Hematopoietic multipotent progenitor cell treated with erythropoietin and hydrocortisone succinate and interleukin-3 and kit ligand, for 8 days (in vitro differentiated cells): ENCODE measurements around the gene SPEF1.
A peak's percentile ranks its signal among the peaks of the same experiment; 100 is the strongest.

Source experiments
- DNase-seq: peaks from one replicate; pipeline ENCODE4 v3.0.0-alpha.2; 2015

The SPEF1 gene

DNA sequence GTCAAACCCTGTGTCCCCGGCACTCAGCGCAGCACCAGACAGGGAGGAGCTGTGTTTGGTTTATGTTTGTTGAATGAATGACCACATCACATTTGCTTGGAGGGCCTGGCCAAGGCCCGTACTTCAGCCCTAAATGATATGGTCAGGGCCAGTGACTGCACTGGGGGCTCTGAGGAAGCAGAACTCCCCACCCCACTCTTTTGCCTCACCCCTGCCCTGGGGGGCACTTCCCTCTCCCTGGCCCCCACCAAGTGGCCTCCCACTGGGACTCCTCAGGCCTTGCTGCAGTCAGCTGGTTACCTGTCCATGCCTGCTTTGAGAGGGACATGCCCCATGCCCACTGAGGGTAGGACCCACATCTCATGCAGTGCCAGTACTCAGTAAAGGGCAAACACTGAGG lies 16.6 kb downstream of the SPEF1 start:
- DNase-seq, result no peak

DNA sequence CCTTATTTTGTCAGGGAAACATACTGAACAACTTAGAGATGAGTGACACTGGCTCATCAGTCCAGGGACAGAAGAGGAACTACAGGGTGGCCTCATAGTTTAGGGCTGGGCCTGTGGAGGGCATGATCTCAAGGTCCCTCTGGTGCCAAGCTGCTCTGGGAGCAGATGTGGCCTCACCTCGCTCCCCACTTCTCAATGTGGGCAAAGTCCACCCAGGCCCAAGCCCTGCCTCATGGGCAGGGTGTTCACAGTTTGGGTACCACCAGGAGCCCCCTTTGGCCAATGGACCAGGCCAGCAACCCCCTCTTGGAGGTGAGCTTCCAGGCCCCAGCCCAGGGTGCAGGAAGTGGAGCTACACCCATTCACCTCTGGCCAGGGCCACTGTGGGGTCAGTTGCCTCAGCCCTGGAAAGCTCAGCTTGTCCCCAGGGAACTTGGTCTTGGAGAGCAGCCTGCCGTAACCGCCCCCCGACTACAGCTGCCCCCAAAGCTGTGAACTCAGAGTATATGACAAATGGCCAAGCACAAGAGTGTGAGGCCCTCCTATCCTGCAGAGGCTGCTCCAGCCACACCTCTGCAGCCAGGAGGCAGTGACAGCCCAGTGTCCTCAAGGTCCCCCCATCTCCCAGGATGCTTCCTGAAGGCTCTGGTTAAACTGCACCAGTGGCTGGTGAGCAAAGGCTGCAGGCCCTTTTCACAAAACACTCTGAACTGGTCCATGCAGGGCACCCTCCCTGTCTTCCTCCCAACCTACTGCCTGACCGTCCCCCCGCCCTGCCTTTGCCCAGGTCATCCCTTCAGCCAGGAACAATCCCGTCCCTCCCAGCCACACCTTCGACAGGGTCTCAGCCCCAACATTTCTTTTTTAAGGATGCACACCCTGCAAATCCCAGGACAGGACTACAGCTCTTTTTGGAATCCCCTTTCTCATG lies 17.3 kb downstream of the SPEF1 start:
- no peak for DNase-seq

DNA sequence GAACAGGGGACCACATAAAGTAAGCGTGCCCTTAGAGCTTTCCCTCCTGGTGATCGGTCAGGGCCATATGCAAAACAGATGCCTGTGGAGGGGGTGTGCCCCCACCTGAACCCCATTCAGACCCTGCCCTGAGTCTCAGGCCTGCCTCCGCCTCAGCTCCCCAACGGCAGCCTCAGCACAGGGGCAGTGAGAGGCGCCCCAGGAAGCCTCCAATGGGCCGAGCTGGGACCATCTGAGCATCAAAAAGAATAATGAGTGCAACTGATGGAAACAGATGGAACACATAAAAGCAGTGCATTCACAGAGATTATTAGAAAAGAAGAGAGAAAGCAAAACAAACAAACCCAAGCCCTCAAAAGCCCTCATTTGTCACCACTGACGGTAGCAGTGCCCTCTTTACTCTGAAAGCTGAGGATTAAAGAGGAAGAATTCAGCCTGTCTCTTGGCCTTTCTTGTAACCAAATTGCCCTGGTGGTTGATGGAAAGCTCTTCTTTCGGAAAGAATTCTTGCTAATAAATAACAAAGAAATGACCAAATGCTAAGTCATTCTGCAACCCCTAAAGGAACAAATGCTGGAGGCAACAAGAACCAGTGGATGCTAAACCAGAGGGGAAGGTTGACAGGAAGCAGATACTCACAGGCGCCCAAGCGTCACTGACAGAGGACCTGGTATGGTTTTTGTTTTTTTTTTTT lies 20.4 kb downstream of the SPEF1 start:
- DNase-seq, result no peak

DNA sequence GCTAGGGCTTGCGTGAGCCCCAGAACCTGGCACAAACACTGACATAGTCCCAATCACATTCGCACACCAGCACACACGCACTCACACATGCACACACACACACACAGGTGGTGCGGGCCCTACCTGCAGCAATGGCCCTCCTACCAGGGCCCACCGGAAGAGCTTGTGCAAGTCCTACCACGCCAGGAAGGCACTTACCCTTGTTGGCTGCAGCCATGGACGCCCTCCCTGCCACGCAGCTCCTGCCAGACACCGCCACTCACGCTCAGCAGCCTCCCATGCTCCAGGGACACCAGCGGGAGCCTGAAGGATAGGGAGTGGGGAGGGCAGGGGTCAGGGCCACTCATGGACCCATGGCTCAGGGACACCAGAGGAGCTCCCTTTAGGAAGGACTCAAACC lies 21.4 kb downstream of the SPEF1 start:
- no peak for DNase-seq

DNA sequence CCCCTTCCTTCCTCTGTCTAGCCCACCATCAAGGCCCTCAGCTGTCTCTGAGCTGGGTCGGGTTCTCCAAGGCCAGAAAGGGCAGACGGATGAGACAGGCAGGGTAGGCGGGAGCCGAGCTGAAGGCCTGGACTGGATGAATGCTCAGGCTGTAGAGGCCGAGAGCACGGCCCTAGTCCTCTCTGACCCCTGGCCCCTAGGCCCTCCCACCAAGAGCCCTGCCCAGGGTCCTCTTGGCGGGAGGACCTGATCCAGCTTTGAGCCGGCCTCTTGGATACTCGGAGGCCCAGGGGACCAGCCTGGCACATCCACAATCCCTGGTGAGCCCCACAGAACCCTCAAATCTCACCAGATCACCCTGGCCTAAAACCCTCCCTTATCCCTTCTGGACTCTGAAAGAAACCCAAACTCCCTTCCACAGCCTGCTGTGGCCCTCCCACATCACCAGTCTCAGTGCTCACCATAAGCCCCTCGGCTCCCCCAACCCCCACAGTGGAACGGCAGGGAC lies 21.9 kb downstream of the SPEF1 start:
- no peak for DNase-seq

DNA sequence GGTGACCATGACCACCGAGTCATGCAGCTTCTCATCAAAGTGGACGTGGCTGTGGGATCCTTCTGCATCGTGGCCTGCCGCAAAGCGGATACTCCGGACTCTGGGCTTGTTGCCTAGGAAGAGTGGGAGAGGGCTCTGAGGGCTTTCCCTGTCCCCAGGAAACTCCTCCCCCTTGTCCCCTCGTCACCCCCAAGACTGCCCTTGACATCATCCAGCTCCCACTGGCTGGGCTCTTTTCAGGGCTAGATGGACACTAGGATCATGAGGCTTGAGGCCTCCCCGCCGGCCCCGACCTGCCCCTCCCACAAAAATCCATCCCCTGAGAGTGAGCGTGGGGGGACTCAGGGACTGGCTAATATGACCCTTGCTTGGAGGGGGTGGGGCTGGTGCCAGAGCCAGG lies 22.7 kb downstream of the SPEF1 start:
- DNase-seq, result no peak

DNA sequence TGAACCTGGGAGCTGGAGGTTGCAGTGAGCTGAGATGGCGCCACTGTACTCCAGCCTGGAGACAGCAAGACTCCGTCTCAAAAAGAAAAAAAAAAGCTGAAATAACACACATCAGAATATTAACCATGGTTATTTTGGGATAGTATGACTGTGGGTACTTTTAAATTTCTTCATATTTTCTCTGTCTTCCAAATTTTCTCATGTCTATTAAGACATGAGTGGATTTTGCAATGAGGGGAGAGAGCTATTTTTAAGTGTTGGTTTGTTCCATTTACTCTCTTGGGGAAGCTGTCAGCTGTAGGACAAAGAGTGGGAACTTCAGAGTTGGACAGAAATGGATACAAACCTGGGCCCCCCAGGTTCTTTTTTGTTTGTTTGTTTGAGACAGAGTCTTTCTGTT lies 24.0 kb downstream of the SPEF1 start:
- DNase-seq, result no peak

DNA sequence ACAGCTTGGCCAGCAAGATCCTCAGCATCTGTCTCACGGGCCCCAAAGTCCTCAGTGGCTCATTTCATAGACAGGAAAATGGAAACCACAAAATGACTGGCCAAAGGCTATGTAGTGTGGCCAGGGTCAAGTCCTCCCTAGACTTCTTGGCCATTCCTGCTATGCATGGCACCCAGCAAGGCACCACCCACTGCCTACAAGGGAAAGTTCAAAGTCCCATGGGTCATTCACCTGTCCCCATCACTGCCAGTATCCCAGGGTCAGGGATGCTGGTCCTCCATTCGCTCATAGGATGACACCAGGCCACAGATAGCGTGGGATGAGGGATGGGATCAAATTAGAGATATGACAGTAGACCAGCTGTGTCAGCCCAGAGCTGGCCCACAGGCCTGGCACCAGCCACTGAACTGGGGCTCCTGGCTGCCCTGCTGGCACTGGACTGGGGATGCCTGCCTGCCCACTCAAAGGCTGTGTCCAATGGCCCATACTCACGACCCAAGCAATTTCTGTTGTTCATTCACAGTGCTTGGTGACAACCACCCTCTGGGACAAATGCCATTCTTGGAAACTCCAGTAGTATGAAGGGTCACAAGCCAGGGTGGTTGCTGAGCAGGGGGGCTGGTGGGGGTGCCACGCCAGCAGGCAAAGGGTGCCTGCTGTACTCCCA lies 25.3 kb downstream of the SPEF1 start:
- no peak for DNase-seq

DNA sequence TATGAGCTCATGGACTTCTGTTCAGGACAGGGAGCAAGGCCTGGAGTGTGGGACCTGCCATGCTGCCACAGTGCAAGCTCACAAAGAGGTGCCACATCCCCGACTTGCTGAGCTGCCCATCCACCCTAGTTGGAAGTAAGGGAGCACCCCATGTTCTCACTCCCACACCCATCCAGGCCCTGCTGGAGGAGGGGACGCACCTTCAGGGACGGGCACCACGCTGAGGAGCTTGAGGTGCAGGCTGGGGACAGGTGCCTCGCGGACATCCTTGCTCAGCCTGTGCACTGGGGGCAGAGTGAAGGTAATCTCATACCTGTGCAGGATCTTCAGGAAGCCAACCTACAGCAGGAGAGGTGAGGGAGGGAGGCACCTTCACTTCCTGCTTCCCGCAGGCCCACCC lies 26.0 kb downstream of the SPEF1 start:
- no peak for DNase-seq

DNA sequence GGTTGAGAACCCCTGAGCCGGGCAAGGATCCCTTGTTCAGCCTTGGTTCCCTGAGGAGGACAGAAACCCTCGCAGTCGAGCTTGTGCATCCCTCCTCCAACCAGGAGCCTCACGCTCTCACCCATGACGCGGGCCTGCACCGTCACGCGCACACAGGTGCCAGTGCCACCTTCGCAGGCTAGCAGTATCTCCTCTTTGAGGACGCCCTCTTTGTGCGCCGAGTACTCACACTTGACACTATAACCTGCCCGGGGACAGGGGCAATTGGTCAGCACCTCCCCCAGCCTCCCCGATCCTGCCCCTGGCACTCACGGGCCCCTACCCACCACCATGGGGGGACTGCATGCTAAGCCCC lies 27.0 kb downstream of the SPEF1 start:
- DNase-seq, result no peak

DNA sequence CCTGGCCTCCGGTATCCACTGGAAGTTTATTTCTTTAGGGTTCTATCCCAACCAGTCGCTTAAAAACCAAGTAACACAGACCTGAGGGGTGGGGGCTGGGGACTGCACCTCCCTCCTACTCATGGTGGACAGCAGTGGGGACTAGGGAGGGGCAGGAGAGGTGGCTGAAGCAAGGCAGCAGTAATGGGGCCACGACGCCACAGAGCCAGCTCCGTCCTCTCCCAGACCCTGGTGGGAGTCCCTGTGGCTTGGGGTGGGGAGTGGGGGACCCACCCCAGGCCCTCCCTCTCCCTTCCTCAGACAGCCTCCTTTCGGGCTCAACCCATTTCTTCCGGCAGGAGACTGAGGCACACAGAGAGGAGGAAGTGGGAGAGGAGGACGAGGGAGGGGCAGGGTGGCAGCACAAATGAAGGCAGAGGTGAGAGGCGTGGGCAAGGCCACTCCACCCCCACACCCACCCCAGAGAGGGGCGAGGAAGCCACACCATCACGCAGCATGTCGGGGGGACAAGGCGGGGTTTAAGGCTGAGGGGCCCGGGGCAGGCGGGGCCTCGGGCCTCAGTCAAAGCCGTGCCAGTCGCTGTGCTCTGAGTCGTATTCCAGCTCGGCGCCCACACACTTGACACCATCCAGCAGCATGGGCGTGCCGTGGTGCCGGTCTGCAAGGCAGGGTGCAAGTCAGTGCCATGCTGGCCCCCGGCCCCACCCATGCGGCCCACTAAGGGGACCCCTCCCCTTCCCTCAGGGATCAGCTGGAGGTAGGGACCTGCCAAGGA lies 27.6 kb downstream of the SPEF1 start:
- DNase-seq, result no peak

DNA sequence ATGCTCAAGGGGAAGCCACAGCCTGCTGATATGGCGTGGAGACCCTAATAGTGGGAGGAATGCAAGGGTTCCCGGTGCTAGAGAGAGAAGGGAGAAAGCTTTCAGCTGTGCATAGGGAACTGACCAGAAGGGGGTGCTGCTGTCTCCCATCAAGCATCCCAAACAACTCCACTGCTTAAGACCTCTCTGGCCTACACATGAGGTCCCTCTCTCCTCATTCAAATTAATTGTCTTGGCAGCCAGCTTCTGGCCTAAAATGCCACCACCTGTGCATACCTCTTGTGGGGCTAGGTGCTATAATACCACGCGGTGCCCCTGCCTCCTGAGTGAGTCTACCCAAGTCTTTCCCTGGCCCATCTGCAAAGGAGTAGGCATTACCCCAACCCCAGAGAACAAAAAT lies 28.1 kb downstream of the SPEF1 start:
- DNase-seq, result peak; percentile 84

DNA sequence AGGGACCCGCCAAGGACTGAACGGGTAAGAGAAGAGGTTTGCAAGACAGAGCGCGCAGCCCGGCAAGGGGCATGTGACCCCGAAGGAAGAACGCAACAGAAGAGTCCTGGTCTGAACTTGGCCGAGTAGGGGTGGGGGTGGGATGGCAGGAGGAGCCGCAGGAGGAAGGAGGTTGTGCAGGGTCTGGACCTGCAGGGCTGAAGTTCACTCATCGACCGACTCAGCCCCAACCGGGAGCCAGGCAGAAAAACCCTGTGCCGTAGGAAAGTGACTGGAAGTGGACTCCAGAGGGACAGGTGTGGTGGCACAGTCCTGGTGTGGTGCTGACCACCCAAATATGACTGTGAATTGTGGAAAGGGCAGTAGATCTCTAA lies 28.9 kb downstream of the SPEF1 start:
- no peak for DNase-seq

DNA sequence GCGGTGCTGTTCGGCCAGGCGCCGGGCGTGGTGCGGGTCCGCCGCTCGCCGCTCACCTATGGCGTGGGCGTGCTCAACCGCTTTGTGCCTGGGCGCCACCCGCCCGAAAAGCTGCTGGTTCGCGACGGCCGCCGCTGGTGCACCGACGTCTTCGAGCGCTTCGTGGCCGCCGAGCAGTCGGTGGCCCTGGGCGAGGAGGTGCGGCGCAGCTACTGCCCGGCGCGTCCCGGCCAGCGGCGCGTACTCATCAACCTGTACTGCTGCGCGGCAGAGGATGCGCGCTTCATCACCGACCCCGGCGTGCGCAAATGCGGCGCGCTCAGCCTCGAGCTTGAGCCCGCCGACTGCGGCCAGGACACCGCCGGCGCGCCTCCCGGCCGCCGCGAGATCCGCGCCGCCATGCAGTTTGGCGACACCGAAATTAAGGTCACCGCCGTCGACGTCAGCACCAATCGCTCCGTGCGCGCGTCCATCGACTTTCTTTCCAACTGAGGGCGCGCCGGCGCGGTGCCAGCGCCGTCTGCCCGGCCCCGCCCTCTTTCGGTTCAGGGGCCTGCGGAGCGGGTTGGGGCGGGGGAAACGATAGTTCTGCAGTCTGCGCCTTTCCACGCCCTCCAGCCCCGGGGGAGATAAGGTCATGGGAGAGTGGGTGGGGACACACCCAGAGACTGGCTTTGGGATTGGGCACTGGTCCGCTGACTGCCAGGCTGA lies 29.4 kb downstream of the SPEF1 start:
- DNase-seq, result peak; percentile 97

DNA sequence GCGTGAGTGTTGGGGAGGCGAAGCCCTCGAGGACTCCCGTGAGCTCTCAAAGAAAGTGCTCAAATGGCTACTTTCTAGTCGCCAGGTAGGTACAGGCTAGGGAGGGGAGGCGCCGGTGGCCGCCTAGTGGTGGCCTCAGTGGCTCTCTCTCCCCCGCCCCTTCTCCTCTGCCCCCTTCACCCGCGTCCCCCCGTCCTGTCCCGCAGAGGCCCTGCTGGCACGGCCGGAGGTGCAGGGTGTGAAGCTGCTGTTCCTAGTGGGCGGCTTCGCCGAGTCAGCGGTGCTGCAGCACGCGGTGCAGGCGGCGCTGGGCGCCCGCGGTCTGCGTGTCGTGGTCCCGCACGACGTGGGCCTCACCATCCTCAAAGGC lies 30.0 kb downstream of the SPEF1 start:
- no peak for DNase-seq

DNA sequence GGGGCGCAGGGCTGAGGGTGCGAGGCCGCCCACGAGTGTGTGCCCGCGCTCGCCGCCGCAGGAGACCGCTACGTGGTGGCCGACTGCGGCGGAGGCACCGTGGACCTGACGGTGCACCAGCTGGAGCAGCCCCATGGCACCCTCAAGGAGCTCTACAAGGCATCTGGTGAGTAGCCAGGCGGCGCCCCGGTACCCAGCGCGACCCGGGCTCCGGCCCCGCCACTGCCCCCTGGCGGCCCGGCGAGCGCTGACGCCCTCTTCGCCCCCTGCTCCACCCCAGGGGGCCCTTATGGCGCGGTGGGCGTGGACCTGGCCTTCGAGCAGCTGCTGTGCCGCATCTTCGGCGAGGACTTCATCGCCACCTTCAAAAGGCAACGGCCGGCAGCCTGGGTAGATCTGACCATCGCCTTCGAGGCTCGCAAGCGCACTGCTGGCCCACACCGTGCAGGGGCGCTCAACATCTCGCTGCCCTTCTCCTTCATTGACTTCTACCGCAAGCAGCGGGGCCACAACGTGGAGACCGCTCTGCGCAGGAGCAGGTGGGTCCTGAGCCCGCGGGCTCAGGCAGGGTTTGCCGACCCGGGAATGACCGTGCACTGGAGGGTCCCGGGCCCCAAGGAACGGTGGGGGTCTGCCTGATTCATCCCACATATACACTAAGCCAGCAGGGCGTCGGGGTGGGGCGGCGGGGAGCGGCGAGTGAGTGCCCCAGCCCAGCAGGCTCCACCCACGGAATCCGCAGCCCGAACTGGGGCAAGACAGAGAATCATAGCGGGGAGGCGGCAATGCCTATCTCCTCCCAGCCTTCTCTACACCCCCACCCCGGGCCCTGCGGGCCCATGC lies 31.3 kb downstream of the SPEF1 start:
- peak; percentile 49 for DNase-seq

DNA sequence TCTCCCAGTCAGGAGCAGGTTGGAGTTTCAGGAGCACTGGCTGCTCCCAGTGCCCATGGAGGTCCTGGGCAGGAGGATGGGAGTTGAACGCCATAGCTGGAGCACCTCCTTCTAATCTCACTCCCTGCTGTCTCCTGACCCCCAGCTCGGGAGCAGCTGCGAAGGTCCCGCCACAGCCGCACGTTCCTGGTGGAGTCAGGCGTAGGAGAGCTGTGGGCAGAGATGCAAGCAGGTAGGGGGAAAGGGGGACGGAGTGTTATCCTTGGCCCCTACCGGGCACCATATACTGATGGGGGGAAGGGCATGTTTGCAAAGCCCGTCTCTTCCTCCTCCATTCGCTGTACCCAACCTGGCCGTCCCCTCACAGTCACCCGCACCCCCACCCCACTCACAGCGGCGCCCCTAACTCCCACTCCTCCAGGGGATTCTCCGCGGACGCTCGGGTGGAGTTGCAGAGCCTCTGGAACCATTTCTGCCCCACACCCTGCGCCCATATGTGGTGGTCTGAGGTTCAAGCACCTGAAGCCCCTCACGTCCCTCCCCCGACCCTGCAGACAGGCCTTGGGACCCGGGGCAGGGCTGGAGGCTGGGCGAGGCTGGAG lies 32.1 kb downstream of the SPEF1 start:
- DNase-seq, result no peak

DNA sequence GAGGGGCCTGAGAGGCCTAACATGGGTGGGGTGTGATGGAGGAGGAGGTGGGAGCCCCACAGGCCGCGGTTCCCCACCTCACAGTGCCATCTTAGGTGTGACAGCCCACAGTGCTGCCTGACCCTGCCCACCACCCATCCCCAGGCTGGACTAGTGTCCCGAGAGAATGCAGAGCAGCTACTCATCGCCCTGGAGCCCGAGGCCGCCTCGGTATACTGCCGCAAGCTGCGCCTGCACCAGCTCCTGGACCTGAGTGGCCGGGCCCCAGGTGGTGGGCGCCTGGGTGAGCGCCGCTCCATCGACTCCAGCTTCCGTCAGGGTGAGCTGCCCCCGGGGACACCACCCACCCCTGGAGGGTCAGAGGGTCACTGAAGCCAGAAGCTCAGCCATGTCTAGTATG lies 33.2 kb downstream of the SPEF1 start:
- no peak for DNase-seq

DNA sequence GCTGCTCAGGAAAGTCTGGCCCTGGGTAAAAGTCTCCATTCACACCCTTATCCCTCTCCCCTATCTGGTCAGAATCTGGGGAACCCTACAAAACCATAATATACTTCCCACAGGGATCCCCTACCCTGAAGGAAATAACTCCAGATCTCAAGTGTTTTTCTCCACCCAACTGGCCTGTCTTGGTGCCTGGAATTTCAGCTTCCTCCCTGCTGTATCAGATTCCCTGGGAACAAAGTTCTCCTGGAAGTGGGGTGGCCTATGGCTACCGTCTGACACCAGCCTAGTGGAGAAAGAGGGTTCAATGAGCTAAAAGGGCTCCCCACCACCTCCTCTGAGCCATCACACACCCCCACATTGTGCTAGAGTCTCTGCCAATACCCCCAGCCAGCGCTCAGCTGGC lies 33.8 kb downstream of the SPEF1 start:
- no peak for DNase-seq

DNA sequence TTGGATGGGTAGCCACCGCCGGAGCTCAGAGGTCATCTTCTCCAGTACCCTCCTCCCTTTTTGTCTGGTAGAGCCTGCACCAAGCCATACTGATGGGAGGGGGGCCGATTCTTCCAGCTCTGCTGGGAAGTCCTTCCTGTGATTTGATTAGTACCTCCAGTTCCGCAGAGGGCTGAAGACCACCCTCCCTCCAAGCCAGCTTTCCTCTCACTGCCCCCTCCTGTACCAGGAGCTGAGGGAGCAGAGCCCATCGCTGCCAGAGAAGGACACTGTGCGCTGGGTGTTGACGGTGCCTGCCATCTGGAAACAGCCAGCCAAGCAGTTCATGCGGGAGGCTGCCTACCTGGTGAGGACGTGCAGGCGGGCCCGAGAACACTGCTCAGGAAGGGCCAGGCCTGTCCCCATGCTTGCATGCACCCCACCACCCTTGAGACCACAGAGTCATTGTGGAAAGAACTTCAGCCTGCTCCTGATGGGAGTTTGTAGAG lies 35.5 kb downstream of the SPEF1 start:
- DNase-seq, result no peak
